NCI-H345 treated with DMSO at 0.1 percent for 48 hours (cell line): ENCODE data around the gene TBL1X.
"Not testable (repeated sequence)": the region's sequence is repeated elsewhere in the genome, so short reads cannot be mapped to it uniquely, and the experiment has no call there.

ENCODE experiments used
- DNase-seq: peaks from one replicate; lab custom pipeline; 2025; ENCODE audit not compliant: unreplicated experiment; lab: John Stamatoyannopoulos, UW

TBL1X gene

GRCh38 chrX:9532349-9532748, 67.5 kb downstream of the TBL1X start:
- DNase-seq: no peak

DNA sequence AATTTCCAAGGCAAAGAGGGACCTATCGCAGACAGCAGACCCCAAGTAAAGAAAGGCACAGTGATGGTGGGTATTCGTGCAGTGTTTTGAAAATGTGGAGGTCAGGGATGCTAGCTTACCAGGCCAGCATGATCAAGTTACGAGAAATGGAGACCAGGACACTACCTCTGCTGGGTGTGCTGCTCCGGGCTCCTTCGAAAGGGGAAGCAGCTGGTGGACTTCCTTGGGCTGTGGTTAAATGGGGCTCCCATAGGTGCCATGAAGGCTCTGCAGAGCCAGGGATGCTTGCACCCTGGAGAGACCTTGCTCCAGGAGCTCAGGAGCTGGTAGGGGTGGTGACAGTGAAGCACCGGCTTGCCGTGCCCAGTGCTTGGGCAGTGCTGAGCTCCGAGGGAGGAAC, 68.8 kb downstream of the TBL1X start:
- DNase-seq: no peak

- DNase-seq: no peak
Measured at GRCh38 chrX:9534686-9535085, 69.8 kb downstream of the TBL1X start.

GRCh38 chrX:9535101-9535500, 70.2 kb downstream of the TBL1X start:
- DNase-seq: no peak

DNA sequence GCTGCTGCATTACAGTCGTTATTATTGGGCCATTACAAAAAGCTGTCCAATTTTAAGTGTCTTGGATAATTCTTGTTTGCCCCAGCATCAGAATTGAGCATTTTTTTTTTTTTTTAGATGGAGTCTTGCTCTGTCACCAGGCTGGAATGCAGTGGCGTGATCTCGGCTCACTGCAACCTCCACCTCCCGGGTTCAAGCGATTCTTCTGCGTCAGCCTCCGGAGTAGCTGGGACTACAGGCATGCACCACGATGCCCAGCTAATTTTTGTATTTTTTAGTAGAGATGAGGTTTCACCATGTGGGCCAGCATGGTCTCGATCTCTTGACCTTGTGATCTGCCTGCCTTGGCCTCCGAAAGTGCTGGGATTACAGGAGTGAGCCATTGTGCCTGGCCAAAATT, 71.3 kb downstream of the TBL1X start:
- not testable (repeated sequence) for DNase-seq

GRCh38 chrX:9537781-9538180, 72.9 kb downstream of the TBL1X start:
- no peak for DNase-seq

- DNase-seq: peak; percentile 80
Measured at GRCh38 chrX:9538544-9539045, 73.7 kb downstream of the TBL1X start.

GRCh38 chrX:9539605-9540387, 74.9 kb downstream of the TBL1X start:
- DNase-seq: peak; percentile 43

GRCh38 chrX:9542106-9542760, 77.4 kb downstream of the TBL1X start:
- no peak for DNase-seq

GRCh38 chrX:9542761-9543111, 77.9 kb downstream of the TBL1X start:
- no peak for DNase-seq

DNA sequence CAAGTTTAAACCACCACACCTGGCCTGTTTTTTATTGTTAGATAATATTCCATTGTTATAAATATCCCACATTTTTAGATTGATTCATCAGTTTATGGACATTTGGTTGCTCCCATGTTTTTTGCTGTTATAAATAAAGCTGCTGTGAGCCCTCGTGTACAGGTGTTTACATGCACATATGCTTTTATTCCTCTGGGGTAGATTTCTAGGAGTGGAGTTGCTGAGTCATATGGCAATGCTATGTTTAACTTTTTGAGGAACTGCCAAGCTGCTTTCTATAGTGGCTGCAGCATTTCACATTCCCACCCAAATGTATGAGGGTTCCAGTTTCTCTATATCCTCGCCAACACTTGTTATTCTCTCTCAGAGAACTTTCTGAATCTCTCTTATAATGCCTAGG, 90.5 kb downstream of the TBL1X start:
- no peak for DNase-seq

DNA sequence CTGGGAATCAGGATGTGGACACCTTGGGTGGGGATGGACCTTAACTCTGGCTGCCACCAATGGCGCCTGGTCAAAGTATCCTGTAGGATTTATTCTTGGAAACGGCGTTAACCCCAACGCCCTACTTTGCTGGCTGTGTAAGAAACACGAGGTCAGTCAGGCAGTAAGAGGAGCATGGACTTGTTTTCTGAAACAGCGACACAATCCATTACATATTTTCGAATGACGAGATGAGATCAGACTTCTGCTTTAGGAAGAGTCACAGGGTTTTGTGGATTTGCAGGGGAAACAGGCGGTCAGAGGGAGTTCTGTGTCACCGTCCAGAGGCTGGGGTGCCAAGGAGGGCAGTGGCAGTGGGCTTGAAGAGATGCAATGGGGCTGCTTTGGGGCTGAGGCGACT, 92.2 kb downstream of the TBL1X start:
- DNase-seq: no peak

- no peak for DNase-seq
Measured at GRCh38 chrX:9557521-9557920, 92.7 kb downstream of the TBL1X start.

DNA sequence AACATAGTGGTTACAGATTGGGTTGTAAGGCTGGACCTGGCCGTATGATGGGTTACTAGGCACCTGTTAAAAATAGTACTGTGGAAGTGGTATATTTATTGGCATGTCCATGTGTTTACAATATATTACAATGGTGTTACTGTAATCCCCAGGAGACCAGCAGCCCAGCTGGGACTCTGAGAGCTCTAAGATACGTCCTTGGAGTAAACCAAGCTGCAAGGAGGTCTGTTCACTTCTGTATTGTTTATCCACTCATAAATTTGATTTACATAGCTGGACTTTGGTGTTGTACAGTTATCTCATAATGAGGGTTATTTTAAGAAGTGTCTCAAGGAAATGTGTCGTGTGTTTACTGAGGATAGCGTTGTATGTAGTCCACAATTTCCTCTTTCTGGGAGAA, 93.8 kb downstream of the TBL1X start:
- DNase-seq: no peak

GRCh38 chrX:9560219-9560618, 95.4 kb downstream of the TBL1X start:
- no peak for DNase-seq

- no peak for DNase-seq
Measured at GRCh38 chrX:9561199-9561598, 96.3 kb downstream of the TBL1X start.

DNA sequence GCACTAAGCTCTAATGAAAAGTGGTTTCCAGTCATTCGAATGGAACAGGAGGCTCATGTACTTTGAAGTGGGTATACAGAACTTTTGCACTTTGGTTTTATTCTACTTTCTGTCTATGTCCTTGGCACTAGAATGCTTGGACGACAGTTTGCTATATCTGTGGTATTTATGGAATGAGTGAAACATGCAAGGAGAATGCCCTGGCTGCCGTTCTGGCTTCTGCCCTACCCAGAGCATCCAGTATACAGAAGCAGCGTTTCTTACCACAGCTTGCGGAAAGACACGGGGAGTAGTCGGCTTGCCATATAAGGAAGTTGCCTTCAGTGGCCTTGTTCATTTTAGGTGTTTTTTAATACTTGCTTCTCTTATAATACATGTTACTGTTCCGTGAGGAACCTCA, 98.0 kb downstream of the TBL1X start:
- DNase-seq: no peak

DNA sequence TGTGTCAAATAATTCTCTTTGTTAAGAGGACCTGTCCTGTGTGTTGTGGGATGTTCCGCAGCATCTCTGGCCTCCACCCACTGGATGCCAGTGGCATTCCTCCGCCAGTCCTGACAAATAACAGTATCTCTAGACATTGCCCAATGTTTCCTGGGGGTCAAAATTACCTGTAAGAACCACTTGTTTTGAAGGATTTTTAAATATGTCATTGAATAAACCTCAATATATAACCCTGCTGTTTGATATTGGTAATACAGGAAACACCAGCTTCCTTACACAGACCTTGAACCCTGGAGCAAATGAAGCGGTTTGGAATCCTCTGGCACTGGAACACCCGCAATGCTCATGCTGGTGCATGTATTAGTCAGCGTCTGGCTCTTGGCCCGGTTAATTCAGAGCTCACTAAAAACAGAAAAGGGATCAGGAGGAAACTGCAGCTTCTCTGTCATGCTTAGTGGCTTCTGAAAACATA, 101.3 kb downstream of the TBL1X start:
- no peak for DNase-seq

DNA sequence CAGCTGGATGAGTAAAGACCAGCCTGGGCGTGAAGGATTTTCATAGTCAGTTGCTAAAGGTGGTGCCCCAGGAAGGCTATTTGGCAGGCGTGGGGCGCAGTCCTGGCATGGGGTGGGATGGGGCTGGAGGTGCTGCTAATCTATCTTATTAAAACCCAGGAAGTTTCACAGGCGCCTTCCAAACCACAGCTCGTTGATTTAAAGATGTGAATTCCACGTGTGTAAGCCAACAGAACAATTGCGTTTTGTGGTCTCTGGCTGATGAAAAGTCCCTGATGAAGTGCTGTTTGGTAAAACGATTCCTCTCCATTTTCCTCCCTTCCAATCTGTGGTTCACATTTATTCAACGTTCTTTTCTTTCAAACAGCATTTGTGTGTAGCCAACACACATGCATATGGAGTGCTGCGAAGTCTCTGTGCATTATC, 105.0 kb downstream of the TBL1X start:
- DNase-seq: no peak

GRCh38 chrX:9573282-9574106, 108.6 kb downstream of the TBL1X start:
- no peak for DNase-seq

DNA sequence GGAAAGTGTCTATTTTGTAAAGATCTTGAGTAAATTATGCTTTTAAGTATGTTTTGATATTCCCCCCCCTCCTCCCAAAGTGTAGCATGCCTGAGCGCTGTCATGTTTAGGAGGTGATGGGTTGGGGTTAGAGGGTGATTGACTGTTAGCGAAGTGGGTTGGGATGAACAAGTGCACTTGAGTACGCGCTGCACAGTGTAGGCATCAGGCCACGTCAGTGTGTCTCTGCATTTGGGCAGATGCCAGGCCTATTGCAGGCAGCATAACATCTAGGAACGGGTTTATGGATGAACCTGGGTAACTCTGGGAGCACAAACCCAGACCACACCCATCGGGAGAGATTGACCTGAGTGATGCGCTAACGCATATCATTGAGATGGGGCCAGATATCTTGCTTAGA, 111.2 kb downstream of the TBL1X start:
- DNase-seq: no peak

DNA sequence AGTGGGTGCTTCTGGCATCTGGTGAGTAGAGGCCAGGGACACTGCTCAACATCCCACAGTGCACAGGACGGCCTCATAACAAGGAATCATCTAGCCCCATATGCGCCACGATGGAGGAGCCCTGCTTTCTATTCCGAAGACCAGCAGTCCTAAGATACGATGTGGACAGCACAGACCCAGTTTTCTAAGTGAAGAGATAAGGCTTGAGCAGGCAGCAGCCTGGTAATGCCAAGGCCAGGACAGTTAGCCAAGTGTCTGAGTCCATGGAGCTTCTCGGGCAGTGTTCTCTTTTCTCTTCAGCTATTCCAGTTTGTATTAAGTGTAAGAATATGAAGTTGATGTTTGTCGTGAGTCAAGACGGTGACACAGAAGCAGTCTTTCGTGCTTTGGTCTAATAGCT, 112.7 kb downstream of the TBL1X start:
- DNase-seq: no peak
